HepG2 (cell line): ENCODE data around the gene NPBWR2. TPM values are rescaled to one million over a fixed set of nuclear protein-coding genes. Genes with fewer than 3 reads are reported as not detected.
A peak's percentile ranks its signal among the peaks of the same experiment; 100 is the strongest.

Source experiments
- ATAC-seq: fragments of 200-7000 bp; cut with Tn5 transposase; 3 replicates; pipeline ENCODE4 v1.9.1; 2020; ENCODE audit warnings: mild to moderate bottlenecking, moderate library complexity
- BruUV-seq: library from RNA; stranded (reverse); fragments of 400-500 nt; replicated peaks from 2 replicates; lab custom pipeline; 2021; lab: Mats Ljungman, UMichigan
- CTCF ChIA-PET: fragments of 300-600 bp; formaldehyde crosslinking; extraction: SDS; loops from one replicate; lab custom pipeline; 2021; ENCODE audit warnings: low total read pairs, inconsistent platforms, low intra/inter-chr PET ratio; lab: Yijun Ruan, JAX
- POLR2A ChIA-PET: fragments of 350-600 bp; sonication (Branson Sonifier 250); formaldehyde crosslinking; loops from one replicate; lab custom pipeline; 2020; ENCODE audit warnings: antibody characterized with exemption, inconsistent platforms; lab: Yijun Ruan, JAX
- DNase-seq: peaks from one replicate; pipeline ENCODE4 v3.0.0-alpha.2; 2015; ENCODE audit warnings: low spot score
- FAIRE-seq: peaks from 3 replicates; lab custom pipeline; 2011; peaks lifted over from hg19 to GRCh38; lab: Jason Lieb, UNC
- H2AFZ ChIP-seq: one replicate; pipeline ENCODE4 v1.6.1; 2011; ENCODE audit warnings: low read length, inconsistent platforms
- H3K27ac ChIP-seq: fragments of 300-600 bp; 3 replicates; pipeline ENCODE4 v1.8.0; 2011; ENCODE audit warnings: mixed run types, mild to moderate bottlenecking, mixed read lengths, low read length, inconsistent platforms; ENCODE audit not compliant: insufficient read depth; ENCODE audit errors: extremely low read length
- H3K27me3 ChIP-seq, 2 experiments: fragments of 200-600 bp in 1 of 2; 2 replicates in 1 of 2; 3 replicates in 1 of 2; pipeline versions ENCODE4 v1.6.0 to v1.8.0; 2011; ENCODE audit warnings: low read length in 2 of 2, mild to moderate bottlenecking in 2 of 2, moderate library complexity in 2 of 2, inconsistent platforms in 1 of 2; ENCODE audit not compliant: insufficient read depth in 2 of 2, control insufficient read depth in 1 of 2
- H3K36me3 ChIP-seq, 2 experiments: fragments of 200-600 bp in 1 of 2; replicated peaks in 1 of 2; 2 replicates in 1 of 2; 3 replicates in 1 of 2; pipeline versions ENCODE4 v1.5.1 to v1.8.0; 2011; ENCODE audit warnings: low read length in 2 of 2, inconsistent platforms in 1 of 2; ENCODE audit not compliant: insufficient read depth in 2 of 2, control insufficient read depth in 1 of 2
- H3K4me1 ChIP-seq: 2 replicates; pipeline ENCODE4 v1.5.1; 2012; ENCODE audit warnings: low read length, inconsistent platforms; ENCODE audit not compliant: insufficient read depth
- H3K4me2 ChIP-seq: 2 replicates; pipeline ENCODE4 v1.6.0; 2011; ENCODE audit warnings: low read depth, low read length, inconsistent platforms
- H3K4me3 ChIP-seq, 3 experiments: fragments of 200-600 bp in 1 of 3; sonication (generic), shearing (Covaris generic) in 1 of 3; replicated peaks in 1 of 3; 2 replicates each; pipeline ENCODE4 v1.5.1; 2011 to 2016; ENCODE audit warnings: low read length in 3 of 3, inconsistent platforms in 2 of 3, low read depth in 2 of 3, mild to moderate bottlenecking in 2 of 3, control low read depth in 1 of 3, mixed read lengths in 1 of 3; ENCODE audit not compliant: insufficient read depth in 1 of 3
- H3K79me2 ChIP-seq: one replicate; pipeline ENCODE4 v1.6.1; 2011; ENCODE audit warnings: low read length, inconsistent platforms; ENCODE audit not compliant: insufficient read depth
- H3K9ac ChIP-seq: 2 replicates; pipeline ENCODE4 v1.6.0; 2011; ENCODE audit warnings: mild to moderate bottlenecking, low read depth, low read length, inconsistent platforms; ENCODE audit not compliant: insufficient read depth
- H3K9me3 ChIP-seq: 2 replicates; pipeline ENCODE4 v1.5.1; 2012; ENCODE audit warnings: mild to moderate bottlenecking, low read length
- H4K20me1 ChIP-seq: 2 replicates; pipeline ENCODE4 v1.6.0; 2011; ENCODE audit warnings: inconsistent platforms, mild to moderate bottlenecking, low read length, moderate library complexity; ENCODE audit not compliant: insufficient read depth
- AKNA ChIP-seq: sonication (generic); formaldehyde crosslinking; IDR thresholded peaks from 2 replicates; pipeline ENCODE4 v1.4.0; 2020; ENCODE audit warnings: missing genetic modification reagents, borderline replicate concordance
- CEBPB ChIP-seq: IDR thresholded peaks from 2 replicates; pipeline ENCODE4 v1.6.1; 2011; ENCODE audit warnings: low read depth, low read length, improper control_type of control experiment, borderline replicate concordance
- FOXP4 ChIP-seq: sonication (generic); formaldehyde crosslinking; IDR thresholded peaks from 2 replicates; pipeline ENCODE4 v1.4.0; 2020; ENCODE audit warnings: missing genetic modification reagents
- GABPB1 ChIP-seq: IDR thresholded peaks from 2 replicates; pipeline ENCODE4 v1.6.1; 2016; ENCODE audit warnings: mild to moderate bottlenecking, missing genetic modification reagents, moderate library complexity, missing compliant biosample characterization
- HOXD1 ChIP-seq: sonication (generic); formaldehyde crosslinking; IDR thresholded peaks from 2 replicates; pipeline ENCODE4 v1.5.0; 2020; ENCODE audit warnings: missing genetic modification reagents
- KAT8 ChIP-seq: IDR thresholded peaks from 2 replicates; pipeline ENCODE4 v1.6.1; 2016; ENCODE audit warnings: missing genetic modification reagents, missing compliant biosample characterization
- RBFOX2 ChIP-seq: fragments of 200-400 bp; formaldehyde crosslinking; IDR thresholded peaks from 2 replicates; pipeline ENCODE4 v1.6.1; 2017; ENCODE audit warnings: low read depth, mild to moderate bottlenecking, low read length
- TERF1 ChIP-seq: sonication (generic); formaldehyde crosslinking; IDR thresholded peaks from 2 replicates; pipeline ENCODE4 v1.8.0; 2022; ENCODE audit warnings: mild to moderate bottlenecking, missing genetic modification reagents, moderate library complexity
- ZBTB20 ChIP-seq: sonication (generic); formaldehyde crosslinking; IDR thresholded peaks from 2 replicates; pipeline ENCODE4 v1.8.1; 2023; ENCODE audit warnings: missing genetic modification reagents, low read depth, mild to moderate bottlenecking, borderline replicate concordance
- ZNF180 ChIP-seq: sonication (generic); formaldehyde crosslinking; IDR thresholded peaks from 2 replicates; pipeline ENCODE4 v1.4.0; 2020; ENCODE audit warnings: low read depth, missing genetic modification reagents, borderline replicate concordance
- ZNF251 ChIP-seq: sonication (generic); formaldehyde crosslinking; IDR thresholded peaks from 2 replicates; pipeline ENCODE4 v1.9.0; 2021; ENCODE audit warnings: mild to moderate bottlenecking, missing genetic modification reagents
- ZNF263 ChIP-seq: sonication (generic); formaldehyde crosslinking; IDR thresholded peaks from 2 replicates; pipeline ENCODE4 v1.4.0; 2020; ENCODE audit warnings: missing genetic modification reagents
- ZNF3 ChIP-seq: IDR thresholded peaks from 2 replicates; pipeline ENCODE4 v1.7.0; 2017; ENCODE audit warnings: inconsistent platforms
- ZNF770 ChIP-seq: sonication (generic); formaldehyde crosslinking; IDR thresholded peaks from 2 replicates; pipeline ENCODE4 v1.5.0; 2020; ENCODE audit warnings: mild to moderate bottlenecking, missing genetic modification reagents
- WGBS: methylation state at CpG from one replicate; pipeline ENCODE4 v1.1.6; 2017; ENCODE audit warnings: low lambda C conversion rate; 5-methylcytosine and 5-hydroxymethylcytosine counted together
- in situ Hi-C: cut with HindIII; loops from 2 replicates; pipeline ENCODE4 v1.10.0; 2017; ENCODE audit warnings: low pct_unique_long_range_greater_than_20kb; ENCODE audit not compliant: extremely low pct_ligation_motif_present
- intact Hi-C: fragments of 100-400 bp; cut with micrococcal nuclease; formaldehyde crosslinking; loops from one replicate; pipeline ENCODE4 v1.10.0; 2022; ENCODE audit not compliant: unreplicated experiment
- polyA plus RNA-seq, 8 experiments: library from polyadenylated mRNA; depleted of rRNA in 3 of 8; stranded (reverse) in 7 of 8; unstranded in 1 of 8; fragments of >200 nt; fragmentation: Illumina TruSeq in 4 of 8; extraction: Trizol in 4 of 8; gene quantifications; 2 replicates each; pipeline versions ENCODE4 v1.2.1 to v1.2.3, GENCODE V29; 2011 to 2016; ENCODE audit warnings: low read depth in 4 of 8, missing spikeins in 1 of 8, mixed read lengths in 1 of 8; ENCODE audit not compliant: insufficient read depth in 1 of 8
- total RNA-seq, 5 experiments: library from RNA; depleted of rRNA; stranded (reverse); fragments of >200 nt; fragmentation: Illumina TruSeq; extraction: Trizol; gene quantifications; 2 replicates each; pipeline ENCODE4 v1.2.3, GENCODE V29; 2016; ENCODE audit warnings: low read depth in 1 of 5

Gene NPBWR2
- total and polyA plus RNA-seq, 2 of the 13 experiments (the other 11 are each of a cell fraction or from before 2014, with no cell fraction given): not detected

GRCh38 chr20:64153861-64154589 lies 46.7 kb upstream of the NPBWR2 start:
- H2AFZ ChIP-seq: no peak overlapping the region
- no peak overlapping the region for H3K9ac ChIP-seq
- intact Hi-C loops: no loop called here
- ChIA-PET POLR2A (no interaction called here), CTCF (no interaction called here)
- no peak overlapping the region for H3K27ac ChIP-seq
- no peaks in the 10 kb centered on the region for H3K79me2 ChIP-seq
- H3K4me1 ChIP-seq: peaks cover 33% of the 10 kb centered on the region; the same call in 1 of the 2 replicates
- FAIRE-seq (no peak), DNase-seq (no peak), ATAC-seq (no peak)
- no peak overlapping the region for H3K4me2 ChIP-seq
- no peaks in the 10 kb centered on the region for H3K9me3 ChIP-seq
- peaks cover 17 to 41% of the 10 kb centered on the region in 2 experiments for H3K27me3 ChIP-seq
- 48% methylated on average over 19 of the region's 20 CpGs for WGBS
- BruUV-seq: no TSS peak
- H3K36me3 ChIP-seq: no peaks in the 10 kb centered on the region
- no peaks in the 10 kb centered on the region for H4K20me1 ChIP-seq
- in situ Hi-C loops: no loop called here
- no peak overlapping the region for H3K4me3 ChIP-seq
- TF ChIP-seq ZNF3 (CRISPR knock-in tag) (no peak), KAT8 (CRISPR knock-in tag) (no peak), ZNF263 (no peak), HOXD1 (CRISPR knock-in tag) (no peak), FOXP4 (CRISPR knock-in tag) (no peak), ZBTB20 (CRISPR knock-in tag) (no peak), GABPB1 (CRISPR knock-in tag) (no peak), RBFOX2 (no peak), CEBPB (no peak), ZNF770 (CRISPR knock-in tag) (no peak), TERF1 (CRISPR knock-in tag) (0 out of 2 replicates have a peak, but pooled peaks have one; percentile 40), AKNA (CRISPR knock-in tag) (no peak), ZNF251 (no peak), ZNF180 (no peak)
